Neuronal stem cell (in vitro differentiated cells): ENCODE data around the gene BID.
"Not testable (repeated sequence)": the region's sequence is repeated elsewhere in the genome, so short reads cannot be mapped to it uniquely, and the experiment has no call there.

ENCODE experiments used
- DNase-seq: peaks from one replicate; pipeline ENCODE4 v3.0.0-alpha.2; 2013; ENCODE audit warnings: low spot score
- H2AFZ ChIP-seq: one replicate; pipeline ENCODE4 v1.6.1; 2013; ENCODE audit warnings: mild to moderate bottlenecking, low read length, inconsistent platforms
- H2AK5ac ChIP-seq: 2 replicates; pipeline ENCODE4 v1.6.1; 2013; ENCODE audit warnings: low read depth, mild to moderate bottlenecking, inconsistent platforms, low read length, moderate library complexity, mixed read lengths
- H2BK120ac ChIP-seq: 2 replicates; pipeline ENCODE4 v1.6.1; 2013; ENCODE audit warnings: low read depth, mild to moderate bottlenecking, inconsistent platforms, low read length, moderate library complexity, mixed read lengths
- H2BK12ac ChIP-seq: one replicate; pipeline ENCODE4 v1.6.1; 2013; ENCODE audit warnings: low read length, inconsistent platforms
- H2BK15ac ChIP-seq: 2 replicates; pipeline ENCODE4 v1.6.1; 2013; ENCODE audit warnings: mild to moderate bottlenecking, low read length, inconsistent platforms, mixed read lengths
- H2BK5ac ChIP-seq: one replicate; pipeline ENCODE4 v1.6.1; 2013; ENCODE audit warnings: inconsistent platforms, mild to moderate bottlenecking, low read length, moderate library complexity
- H3K14ac ChIP-seq: one replicate; pipeline ENCODE4 v1.6.1; 2013; ENCODE audit warnings: low read length, inconsistent platforms
- H3K18ac ChIP-seq: 2 replicates; pipeline ENCODE4 v1.6.1; 2013; ENCODE audit warnings: low read length, inconsistent platforms
- H3K23ac ChIP-seq: 2 replicates; pipeline ENCODE4 v1.6.1; 2013; ENCODE audit warnings: low read depth, mild to moderate bottlenecking, mixed read lengths, low read length, inconsistent platforms; ENCODE audit not compliant: poor library complexity
- H3K27ac ChIP-seq: replicated peaks from 3 replicates; pipeline ENCODE4 v1.5.1; 2013; ENCODE audit warnings: low read length, inconsistent platforms
- H3K27me3 ChIP-seq, 3 experiments: 2 replicates each; pipeline ENCODE4 v1.6.1; 2013; ENCODE audit warnings: low read length in 3 of 3, mild to moderate bottlenecking in 2 of 3, inconsistent platforms in 1 of 3, low read depth in 1 of 3, mixed read lengths in 1 of 3, moderate library complexity in 1 of 3; ENCODE audit not compliant: control insufficient read depth in 3 of 3, insufficient read depth in 3 of 3
- H3K36me3 ChIP-seq, 2 donors: replicated peaks in 1 of 2; 2 replicates each; pipeline ENCODE4 v1.6.1; 2013; ENCODE audit warnings: low read length in 2 of 2; ENCODE audit not compliant: control insufficient read depth in 2 of 2, insufficient read depth in 2 of 2
- H3K4ac ChIP-seq: 2 replicates; pipeline ENCODE4 v1.6.1; 2013; ENCODE audit warnings: inconsistent platforms, mild to moderate bottlenecking, low read length, moderate library complexity
- H3K4me1 ChIP-seq, 2 donors: 1 replicate in 1 of 2; 2 replicates in 1 of 2; pipeline ENCODE4 v1.6.1; 2013; ENCODE audit warnings: low read length in 2 of 2, low read depth in 1 of 2; ENCODE audit not compliant: control insufficient read depth in 2 of 2, insufficient read depth in 1 of 2
- H3K4me2 ChIP-seq: one replicate; pipeline ENCODE4 v1.6.1; 2013; ENCODE audit warnings: mild to moderate bottlenecking, low read length, inconsistent platforms; ENCODE audit not compliant: insufficient read depth, poor library complexity, severe bottlenecking
- H3K4me3 ChIP-seq, 2 donors: 2 replicates each; pipeline ENCODE4 v1.5.1; 2013; ENCODE audit warnings: low read length in 2 of 2, mild to moderate bottlenecking in 2 of 2, inconsistent platforms in 1 of 2, moderate library complexity in 1 of 2
- H3K79me1 ChIP-seq: one replicate; pipeline ENCODE4 v1.6.1; 2013; ENCODE audit warnings: low read depth, mild to moderate bottlenecking, inconsistent platforms, low read length, moderate library complexity
- H3K9ac ChIP-seq: one replicate; pipeline ENCODE4 v1.6.1; 2013; ENCODE audit warnings: mild to moderate bottlenecking, low read depth, low read length, inconsistent platforms; ENCODE audit not compliant: poor library complexity
- H3K9me3 ChIP-seq, 2 donors: replicated peaks in 1 of 2; 2 replicates each; pipeline versions ENCODE3 to v1.6.1; 2013; ENCODE audit warnings: low read length in 2 of 2, mild to moderate bottlenecking in 2 of 2, inconsistent platforms in 1 of 2, low read depth in 1 of 2, mixed read lengths in 1 of 2, moderate library complexity in 1 of 2; ENCODE audit not compliant: control insufficient read depth in 2 of 2, insufficient read depth in 1 of 2
- H4K8ac ChIP-seq: one replicate; pipeline ENCODE4 v1.6.1; 2013; ENCODE audit warnings: low read depth, mild to moderate bottlenecking, inconsistent platforms, low read length, moderate library complexity
- H4K91ac ChIP-seq: one replicate; pipeline ENCODE4 v1.6.1; 2013; ENCODE audit warnings: low read length, low read depth, mild to moderate bottlenecking, inconsistent platforms; ENCODE audit not compliant: poor library complexity
- WGBS, 2 donors: extraction: QIAGEN DNeasy Blood & Tissue Kit; methylation state at CpG; one replicate each; pipeline ENCODE4 v1.1.7; 2013; ENCODE audit warnings: missing lambda C conversion rate in 2 of 2, mixed read lengths in 1 of 2; ENCODE audit not compliant: insufficient read length in 2 of 2, insufficient replicate concordance in 1 of 2; ENCODE audit errors: extremely low coverage in 2 of 2; 5-methylcytosine and 5-hydroxymethylcytosine counted together

BID gene

GRCh38 chr22:17700778-17701177, 73.5 kb downstream of the BID start:
- no peak overlapping the region for H3K4me3 ChIP-seq
- no peak overlapping the region for H2AK5ac ChIP-seq
- H2AFZ ChIP-seq, result no peak overlapping the region
- no peak for DNase-seq
- no peak overlapping the region for H3K18ac ChIP-seq
- no peak overlapping the region for H3K27ac ChIP-seq
- no peak overlapping the region for H3K4ac ChIP-seq
- H3K36me3 ChIP-seq, result peaks cover 2 to 25% of the 10 kb centered on the region in 2 donors
- no peak overlapping the region for H2BK12ac ChIP-seq
- H3K9me3 ChIP-seq, result no peaks in the 10 kb centered on the region
- WGBS, 2 donors, result no CpG with 5 or more reads among the region's 3 CpGs
- H4K8ac ChIP-seq, result no peak overlapping the region
- no peaks in the 10 kb centered on the region for H3K79me1 ChIP-seq
- H2BK120ac ChIP-seq, result no peak overlapping the region
- no peak overlapping the region for H3K14ac ChIP-seq
- no peak overlapping the region for H2BK15ac ChIP-seq
- no peak overlapping the region for H3K23ac ChIP-seq
- no peaks in the 10 kb centered on the region for H3K4me1 ChIP-seq
- no peak overlapping the region for H4K91ac ChIP-seq
- H2BK5ac ChIP-seq, result no peak overlapping the region
- no peak overlapping the region for H3K4me2 ChIP-seq
- H3K27me3 ChIP-seq, result no peaks in the 10 kb centered on the region
- H3K9ac ChIP-seq, result no peak overlapping the region

GRCh38 chr22:17699696-17700340, 74.5 kb downstream of the BID start:
- no peaks in the 10 kb centered on the region for H3K9me3 ChIP-seq
- no peak overlapping the region for H4K8ac ChIP-seq
- no peak overlapping the region for H2BK5ac ChIP-seq
- H3K36me3 ChIP-seq, result peaks cover 2 to 29% of the 10 kb centered on the region in 2 donors
- no peak overlapping the region for H3K4me3 ChIP-seq
- no peak overlapping the region for H3K4me2 ChIP-seq
- no peak overlapping the region for H2BK12ac ChIP-seq
- H3K4ac ChIP-seq, result no peak overlapping the region
- no peak overlapping the region for H4K91ac ChIP-seq
- H3K14ac ChIP-seq, result no peak overlapping the region
- no CpG with 5 or more reads among the region's 7 CpGs for WGBS, 2 donors
- H3K23ac ChIP-seq, result no peak overlapping the region
- no peaks in the 10 kb centered on the region for H3K27me3 ChIP-seq
- no peak overlapping the region for H3K18ac ChIP-seq
- H3K4me1 ChIP-seq, result no peaks in the 10 kb centered on the region
- no peak overlapping the region for H2BK120ac ChIP-seq
- H2AFZ ChIP-seq, result no peak overlapping the region
- no peak overlapping the region for H3K27ac ChIP-seq
- H2AK5ac ChIP-seq, result no peak overlapping the region
- no peak overlapping the region for H2BK15ac ChIP-seq
- H3K79me1 ChIP-seq, result no peaks in the 10 kb centered on the region
- H3K9ac ChIP-seq, result no peak overlapping the region
- no peak for DNase-seq

GRCh38 chr22:17698948-17699347, 75.3 kb downstream of the BID start:
- H3K79me1 ChIP-seq, result no peaks in the 10 kb centered on the region
- no peak overlapping the region for H3K18ac ChIP-seq
- H3K9ac ChIP-seq, result no peak overlapping the region
- no peak overlapping the region for H2BK12ac ChIP-seq
- no peak overlapping the region for H3K14ac ChIP-seq
- H3K23ac ChIP-seq, result no peak overlapping the region
- H3K27ac ChIP-seq, result no peak overlapping the region
- no peak overlapping the region for H2BK5ac ChIP-seq
- H2BK120ac ChIP-seq, result no peak overlapping the region
- no peak overlapping the region for H2BK15ac ChIP-seq
- no peaks in the 10 kb centered on the region for H3K9me3 ChIP-seq
- H3K4me1 ChIP-seq, result no peaks in the 10 kb centered on the region
- H2AFZ ChIP-seq, result no peak overlapping the region
- H3K4me3 ChIP-seq, result no peak overlapping the region
- no peak overlapping the region for H2AK5ac ChIP-seq
- peaks cover under 1 to 33% of the 10 kb centered on the region in 2 donors for H3K36me3 ChIP-seq
- no peak overlapping the region for H3K4ac ChIP-seq
- H4K8ac ChIP-seq, result no peak overlapping the region
- DNase-seq, result no peak
- no peaks in the 10 kb centered on the region for H3K27me3 ChIP-seq
- no peak overlapping the region for H3K4me2 ChIP-seq
- no peak overlapping the region for H4K91ac ChIP-seq

- not testable (repeated sequence) for H2BK15ac ChIP-seq, H3K79me1 ChIP-seq, H3K4me3 ChIP-seq, H3K27me3 ChIP-seq, H2BK5ac ChIP-seq, H3K9ac ChIP-seq, H2AK5ac ChIP-seq, DNase-seq, H3K9me3 ChIP-seq, H3K14ac ChIP-seq, H3K4me2 ChIP-seq, H4K8ac ChIP-seq, H3K18ac ChIP-seq, H3K27ac ChIP-seq, H2BK12ac ChIP-seq, H2BK120ac ChIP-seq, H3K23ac ChIP-seq, H3K4ac ChIP-seq, H2AFZ ChIP-seq, H3K4me1 ChIP-seq, H4K91ac ChIP-seq
- no CpG with 5 or more reads among the region's 3 CpGs for WGBS, 2 donors
- peaks cover 0 to 27% of the 10 kb centered on the region in 2 donors for H3K36me3 ChIP-seq
Measured at GRCh38 chr22:17698276-17698675, 76.0 kb downstream of the BID start.
